GM18861 (cell line): ENCODE measurements around the gene TH.

ENCODE experiments used
- ATAC-seq: cut with Tn5 transposase; IDR thresholded peaks from one replicate; pipeline ENCODE4 v1.9.1; 2021; ENCODE audit not compliant: unreplicated experiment

Gene TH

GRCh38 chr11:2171591-2172003 is at the start of gene TH:
TSS of gene TH (minus strand) at chr11:2171815. CDS start at chr11:2171786, 29 bp downstream.
- no peak for ATAC-seq

- no peak for ATAC-seq
Measured at GRCh38 chr11:2221024-2221423, 49.4 kb upstream of the TH start.

DNA sequence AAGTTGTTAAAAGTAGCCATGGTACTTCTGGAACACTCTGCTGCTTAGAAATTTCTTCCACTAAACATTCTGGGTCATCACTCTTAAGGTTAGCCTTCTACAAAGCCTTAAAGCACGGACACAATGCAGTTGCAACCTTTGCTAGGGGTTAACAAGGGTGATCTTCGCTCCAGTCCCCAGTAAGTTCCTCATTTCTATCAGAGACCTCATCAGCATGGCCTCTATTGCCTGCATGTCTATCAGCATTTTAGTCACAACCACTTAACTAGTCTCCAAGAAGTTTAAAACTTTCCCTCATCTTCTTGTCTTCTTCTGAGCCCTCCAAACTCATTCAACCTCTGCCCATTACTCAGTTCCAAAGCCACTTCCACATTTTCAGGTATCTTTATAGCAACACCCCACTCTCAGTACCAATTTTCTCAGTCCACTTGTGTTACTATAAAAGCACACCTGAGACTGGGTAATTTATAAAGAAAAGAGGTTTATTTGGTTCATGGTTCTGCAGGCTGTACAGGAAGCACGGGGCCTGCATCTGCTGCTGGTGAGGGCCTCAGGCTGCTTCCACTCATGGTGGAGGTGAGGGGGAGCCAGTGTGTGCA is 48.7 kb upstream of the TH start:
- no peak for ATAC-seq

DNA sequence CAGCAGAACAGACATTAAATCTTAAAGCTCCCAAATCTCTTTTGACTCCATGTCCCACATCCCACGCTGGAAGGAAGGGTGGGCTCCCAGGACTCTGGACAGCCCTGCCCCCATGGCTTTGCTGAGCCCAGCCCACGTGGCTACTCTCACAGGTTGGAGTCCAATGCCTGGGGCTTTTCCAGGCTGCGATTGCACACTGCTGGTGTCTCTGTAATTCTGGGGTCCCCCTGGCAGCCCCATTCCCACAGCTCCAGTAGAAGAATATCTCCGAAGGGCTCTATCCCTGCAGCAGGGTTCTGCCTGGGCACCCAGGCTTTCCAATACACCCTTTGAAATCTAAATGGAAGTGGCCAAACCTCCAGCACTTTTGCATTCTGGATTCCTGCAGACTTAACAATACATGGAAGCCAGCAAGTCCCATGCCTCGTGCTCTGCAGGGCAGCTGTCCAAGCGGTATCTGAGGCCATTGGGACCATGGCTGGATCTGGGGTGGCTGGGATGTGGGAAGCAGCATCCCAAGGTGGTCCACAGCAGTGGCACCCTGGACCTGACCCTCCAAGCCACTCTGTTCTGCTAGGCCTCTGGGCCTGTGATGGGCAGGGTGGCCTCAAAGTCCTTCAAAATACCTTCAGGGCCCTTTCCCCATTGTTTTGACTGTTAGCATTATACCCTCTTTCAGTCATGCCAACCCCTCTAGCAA is 47.9 kb upstream of the TH start:
- ATAC-seq: no peak

DNA sequence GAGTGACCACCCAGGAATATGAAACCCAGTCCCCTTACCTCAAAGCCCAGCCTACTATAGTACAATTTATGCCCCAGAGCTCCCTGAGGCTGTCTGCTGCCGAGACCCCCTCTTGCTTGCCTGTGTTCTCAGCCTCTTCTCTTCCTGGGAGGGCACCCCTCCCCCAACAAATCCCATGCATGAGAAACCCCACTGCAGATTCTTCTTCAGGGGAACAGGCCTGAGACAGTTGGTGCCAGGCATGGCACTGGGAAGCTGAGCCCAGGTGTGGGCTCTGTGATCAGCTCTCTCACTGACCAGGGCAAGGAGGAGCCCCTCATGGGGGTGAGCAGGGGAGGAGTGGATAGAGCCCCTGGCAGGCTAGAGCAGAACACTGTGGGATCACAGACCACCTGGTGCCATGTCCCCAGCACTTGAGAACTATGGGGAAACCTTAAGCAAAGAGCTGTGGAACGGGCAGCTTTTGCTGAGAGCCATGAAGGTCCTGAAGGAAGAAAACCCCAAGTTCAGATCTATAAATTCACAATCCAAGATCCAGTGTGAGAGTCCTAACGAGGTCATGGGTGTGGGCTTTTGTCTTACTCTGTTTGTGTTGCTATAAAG is 46.5 kb upstream of the TH start:
- ATAC-seq: no peak

- no peak for ATAC-seq
Measured at GRCh38 chr11:2217211-2218030, 45.8 kb upstream of the TH start.

- ATAC-seq: no peak
Measured at GRCh38 chr11:2216400-2217064, 44.9 kb upstream of the TH start.

DNA sequence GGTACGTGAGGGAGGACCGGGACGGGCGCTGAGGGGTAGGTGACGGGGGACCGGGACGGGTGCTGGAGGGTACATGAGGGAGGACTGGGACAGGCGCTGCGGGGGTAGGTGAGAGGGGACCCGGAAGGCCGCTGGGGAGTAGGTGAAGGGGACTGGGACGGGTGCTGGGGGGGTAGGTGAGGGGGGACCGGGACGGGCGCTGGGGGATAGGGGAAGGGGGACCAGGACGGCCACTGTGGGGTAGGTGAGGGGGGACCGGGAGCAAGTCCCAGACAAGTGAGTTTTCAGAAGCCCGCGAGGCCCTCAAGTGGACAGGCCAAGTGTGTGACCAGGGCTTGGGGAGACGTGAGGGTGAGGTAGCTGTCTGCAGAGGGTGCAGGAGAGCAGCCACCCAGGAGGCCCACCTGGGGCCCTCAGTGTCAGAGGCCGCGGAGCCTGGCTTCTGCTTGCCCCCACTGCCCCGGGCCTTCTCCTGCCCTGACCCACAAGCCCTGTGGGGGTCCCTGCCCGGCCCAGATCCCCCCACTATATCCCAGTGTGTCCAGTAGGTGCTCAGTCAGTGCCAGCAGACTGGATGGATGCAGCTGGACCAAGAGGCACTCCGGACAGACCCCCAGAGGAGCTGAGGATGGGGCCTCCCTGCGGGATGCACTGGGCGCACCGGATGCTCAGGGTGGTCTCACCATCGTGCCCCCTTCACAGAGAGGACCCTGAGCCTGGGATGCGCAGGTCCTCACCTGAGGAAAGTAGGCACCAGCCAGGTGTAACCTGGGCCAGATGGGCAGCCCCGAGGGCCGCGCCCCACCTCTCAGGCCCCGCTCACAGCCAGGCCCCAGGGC is 44.2 kb upstream of the TH start:
- ATAC-seq: no peak

DNA sequence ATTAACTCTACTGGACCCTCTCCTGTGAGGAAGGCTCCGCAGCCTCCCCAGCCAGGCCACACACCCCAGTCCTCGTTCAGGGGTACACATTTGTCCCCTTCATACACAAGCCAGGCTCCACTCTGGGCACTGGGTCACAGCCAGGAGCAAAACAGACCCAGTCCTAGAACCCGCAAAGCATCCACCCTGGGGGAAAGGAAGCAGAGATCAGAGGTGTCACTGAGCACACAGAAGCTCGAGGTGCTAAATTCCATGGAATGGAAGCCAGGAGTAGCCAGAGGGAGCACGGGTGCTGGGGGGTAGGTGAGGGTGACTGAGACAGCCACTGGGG is 43.6 kb upstream of the TH start:
- ATAC-seq: no peak

- no peak for ATAC-seq
Measured at GRCh38 chr11:2214527-2215229, 43.1 kb upstream of the TH start.

DNA sequence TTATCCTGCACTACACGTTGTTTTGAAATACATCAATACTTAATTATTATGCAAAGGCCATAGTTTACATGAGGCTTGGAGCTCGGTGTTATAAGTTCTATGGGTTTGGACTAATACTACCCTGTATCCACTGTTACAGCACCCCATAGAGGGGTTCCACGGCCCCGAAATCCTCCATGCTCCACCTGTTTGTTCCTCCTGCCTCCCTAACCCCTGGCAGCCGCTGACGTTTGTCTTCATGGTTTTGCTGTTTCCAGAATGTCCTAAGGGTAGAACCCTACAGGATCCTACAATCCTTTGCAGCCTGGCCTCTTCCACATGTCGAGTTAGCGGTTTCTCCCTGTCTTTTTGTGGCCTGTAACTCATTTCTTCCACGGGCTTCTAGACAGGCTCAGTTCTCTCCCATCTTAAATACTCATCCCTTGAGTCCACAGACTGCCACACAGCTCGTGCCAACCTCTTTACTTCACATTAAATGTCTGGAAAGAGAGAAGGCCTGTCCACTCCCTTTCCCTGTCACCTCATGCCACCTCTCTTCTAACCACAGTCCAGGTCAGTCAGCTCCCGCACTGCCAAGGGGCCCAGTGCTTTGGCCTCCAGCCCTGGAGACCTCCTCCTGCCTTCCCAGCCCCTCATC is 42.4 kb upstream of the TH start:
- no peak for ATAC-seq

DNA sequence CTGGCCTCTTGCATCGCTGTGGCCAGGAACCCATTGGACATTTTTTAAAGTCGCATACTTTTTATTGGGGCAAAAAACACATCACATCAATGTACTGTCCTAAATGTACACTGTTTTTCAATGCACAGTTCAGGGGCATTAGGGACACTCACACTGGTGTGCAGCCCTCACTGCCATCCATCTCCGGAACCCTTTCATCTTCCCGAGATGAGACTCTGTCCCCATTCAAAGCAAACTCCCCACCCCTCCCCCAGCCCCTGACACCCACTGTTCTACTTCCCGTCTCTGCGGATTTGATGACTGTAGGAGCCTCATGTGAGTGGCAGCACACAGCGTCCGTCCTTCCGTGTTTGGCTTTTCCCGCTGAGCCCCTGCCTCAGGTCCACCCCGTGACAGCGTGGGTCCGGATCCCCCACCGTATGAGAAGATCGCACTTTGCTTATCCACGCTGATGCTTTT is 41.8 kb upstream of the TH start:
- ATAC-seq: no peak

DNA sequence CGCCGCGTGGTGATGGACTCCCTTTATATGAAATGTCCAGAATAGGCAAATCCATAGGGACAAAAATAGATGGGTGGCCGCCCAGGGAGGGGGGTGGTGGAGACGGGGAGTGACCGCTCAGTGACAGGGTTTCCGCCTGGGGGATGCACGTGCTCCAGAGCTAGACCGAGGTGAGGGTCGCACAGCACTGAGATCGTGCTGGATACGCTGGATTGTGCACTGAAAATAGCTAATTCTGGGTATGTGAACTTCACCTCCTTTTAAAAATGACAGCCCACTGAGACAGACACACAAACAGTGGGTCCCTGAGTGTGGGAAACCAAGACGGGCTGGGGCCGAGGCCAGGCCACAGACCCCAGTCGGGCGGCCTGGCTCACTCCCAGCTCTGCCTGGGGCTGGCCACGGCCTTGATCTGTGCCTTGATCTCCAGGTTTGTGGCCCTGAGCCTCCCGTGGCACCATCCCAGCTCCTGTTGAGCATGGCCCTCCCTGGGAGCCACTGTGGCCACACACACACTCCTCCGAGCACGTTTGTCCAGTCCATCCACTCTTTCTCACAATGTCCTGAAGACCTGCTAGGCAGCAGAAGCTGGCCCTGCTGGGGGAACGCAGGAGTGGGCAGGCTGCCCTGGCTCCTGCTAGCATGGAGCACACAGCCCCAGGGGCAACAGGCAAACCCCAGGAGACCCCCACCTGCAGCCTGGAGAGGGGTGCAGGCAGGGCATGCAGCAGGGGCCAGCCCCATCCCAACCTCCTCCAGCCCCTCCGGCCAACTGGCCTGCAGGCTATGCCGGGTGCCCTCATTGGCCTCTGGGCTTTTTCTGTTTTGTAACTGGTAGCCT is 41.0 kb upstream of the TH start:
- no peak for ATAC-seq

DNA sequence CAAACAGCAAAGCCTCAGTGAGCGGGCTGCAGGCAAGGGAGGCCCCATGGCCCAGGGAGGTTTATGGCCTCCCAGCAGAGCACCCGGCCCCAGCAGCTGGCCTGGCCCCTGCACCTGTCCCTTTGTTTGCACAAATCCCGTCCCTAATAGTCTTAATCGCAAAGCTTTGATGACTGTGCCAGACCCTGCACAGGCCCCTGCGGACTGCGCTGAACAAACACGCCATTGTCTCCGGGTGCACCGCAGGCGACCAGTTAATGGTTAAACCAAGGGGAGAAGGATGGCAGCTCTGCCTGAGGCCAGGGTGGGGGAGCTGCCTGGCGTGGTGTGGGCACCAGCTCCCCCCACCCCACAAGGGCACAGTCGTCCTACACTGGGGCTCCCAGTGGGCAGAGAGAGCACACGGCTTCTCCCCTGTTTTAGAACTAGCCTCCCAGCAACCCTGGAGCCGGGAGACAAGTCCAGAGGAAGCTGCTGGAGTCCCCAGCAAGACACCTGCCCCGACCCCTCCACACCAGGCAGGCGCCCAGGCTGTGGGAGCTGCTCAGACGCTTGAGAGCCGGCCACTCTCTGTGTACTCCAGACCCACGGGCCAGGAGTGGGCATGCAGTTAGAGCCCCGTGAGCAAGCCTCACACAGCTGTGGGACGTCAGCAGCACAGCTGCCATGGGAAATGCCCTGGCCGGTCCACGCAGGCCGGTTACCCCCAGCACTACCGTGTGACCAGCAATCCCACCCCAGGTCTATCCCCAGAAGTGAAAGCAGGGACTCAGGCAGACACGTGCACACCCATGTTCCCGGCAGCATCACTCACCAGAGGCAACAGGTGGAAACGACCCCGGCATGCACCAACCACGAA is 39.7 kb upstream of the TH start:
- no peak for ATAC-seq

DNA sequence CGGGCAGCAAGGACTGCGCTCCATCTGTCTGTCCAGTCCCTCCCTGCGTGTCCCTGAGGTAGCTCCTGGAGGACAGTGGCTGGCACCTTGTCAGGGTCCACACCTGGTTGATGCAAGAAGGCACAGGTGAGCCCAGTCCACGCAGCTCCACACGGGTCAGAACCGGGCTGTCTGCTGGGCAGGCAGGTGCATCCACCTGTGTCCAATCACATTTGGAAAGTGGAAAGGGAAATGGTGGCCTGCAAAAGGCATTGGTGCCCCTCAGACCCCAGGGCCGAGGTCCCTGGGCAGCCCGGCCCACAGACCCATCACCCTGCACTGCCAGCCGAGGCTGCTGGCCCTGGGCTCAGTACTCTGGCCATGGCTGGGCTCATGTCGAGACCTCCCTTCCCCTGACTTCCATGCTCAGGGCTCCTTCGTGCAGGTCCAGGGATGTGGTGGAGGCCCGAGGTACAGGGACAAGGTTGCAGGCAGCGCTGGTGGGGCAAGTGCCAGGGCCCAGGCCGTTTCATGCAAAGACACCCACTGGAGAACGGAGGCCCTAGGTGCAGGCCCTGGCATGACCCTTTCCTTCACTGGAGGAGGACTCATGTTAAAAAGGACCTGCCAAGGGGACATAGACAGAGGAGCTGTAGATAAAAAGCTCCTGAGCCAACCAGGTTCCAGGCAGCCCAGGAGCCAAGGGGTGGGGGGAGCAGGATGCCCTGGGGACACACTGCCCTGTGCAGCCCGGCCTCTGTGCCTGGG is 38.9 kb upstream of the TH start:
- ATAC-seq: no peak

- ATAC-seq: no peak
Measured at GRCh38 chr11:2209900-2210321, 38.3 kb upstream of the TH start.

- no peak for ATAC-seq
Measured at GRCh38 chr11:2209370-2209801, 37.8 kb upstream of the TH start.
